ENCODE measurements around the gene DIS3L2.

DNA sequence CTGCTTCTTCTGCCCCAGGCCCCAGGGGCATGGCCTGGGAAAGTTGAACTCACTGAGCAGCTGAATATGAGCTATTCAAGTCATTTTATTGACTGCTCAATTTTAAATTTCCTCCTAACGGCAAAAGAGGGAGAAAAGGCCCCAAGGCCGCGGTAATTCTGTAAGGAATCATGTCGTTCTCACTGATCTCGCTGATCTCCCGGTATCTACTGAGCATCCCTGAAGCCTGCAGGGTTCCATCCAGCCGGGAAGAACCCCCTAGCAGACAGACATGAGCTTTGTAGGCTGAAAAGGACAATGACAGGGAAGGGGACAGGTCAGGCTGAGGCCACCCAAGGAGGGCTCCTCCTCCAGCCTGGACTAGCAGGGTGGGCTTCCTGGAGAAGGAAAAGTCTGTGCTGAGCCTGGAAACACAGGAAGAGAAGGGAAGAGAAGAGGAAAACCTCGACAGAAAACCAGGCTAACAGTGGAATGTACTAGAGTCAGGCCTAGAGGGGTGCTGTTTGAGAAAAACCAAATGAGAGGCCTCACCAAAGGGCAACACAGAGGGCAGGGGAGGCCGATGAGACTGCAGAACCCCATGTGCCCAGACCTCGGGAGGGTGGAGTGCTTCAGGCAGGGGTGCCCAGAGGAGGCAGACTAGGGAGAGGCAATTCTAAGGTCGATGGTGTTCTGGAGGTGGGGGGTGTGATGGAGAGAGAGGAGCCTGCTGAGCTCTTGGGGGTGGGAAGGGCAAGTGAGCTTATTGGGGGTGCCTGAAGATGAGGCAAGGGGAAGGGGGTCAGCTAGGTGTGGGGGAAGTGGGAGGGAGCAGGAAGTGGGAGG lies 32.4 kb upstream of the DIS3L2 start:
- no peak for TF ChIP-seq TAF1 (IDR thresholded peaks at IDR 0.05; ENCODE audit: borderline replicate concordance, insufficient read depth, low read length)
- TF ChIP-seq SIN3A (IDR thresholded peaks at IDR 0.05; ENCODE audit: borderline replicate concordance, insufficient read depth, low read length): no peak

All from PFSK-1 (cell line).